ENCODE data around the gene CCDC85A.

- TF ChIP-seq CTCF (IDR thresholded peaks at IDR 0.05) (no peak), POLR2A (IDR thresholded peaks at IDR 0.05) (no peak)
Observed at GRCh38 chr2:56199492-56199891, 15.7 kb downstream of the CCDC85A start.
